Small intestine (tissue), 7 donors: ENCODE measurements around the gene IL17A. TPM values are rescaled to one million over a fixed set of nuclear protein-coding genes. Genes with fewer than 3 reads are reported as not detected.

Source experiments
- DNase-seq, 2 donors: peaks; one replicate each; pipeline versions ENCODE4 v3.0.0 to v3.0.0-alpha.2; 2013
- FAIRE-seq: peaks from 2 replicates; lab custom pipeline; 2012; peaks lifted over from hg19 to GRCh38; lab: Jason Lieb, UNC
- H3K27ac ChIP-seq, 3 donors: one replicate each; pipeline ENCODE4 v1.5.1; 2013; ENCODE audit warnings: low read length in 2 of 3, mild to moderate bottlenecking in 2 of 3, control low read depth in 1 of 3, inconsistent platforms in 1 of 3, low read depth in 1 of 3, moderate library complexity in 1 of 3
- H3K27me3 ChIP-seq, 3 donors: one replicate each; pipeline ENCODE4 v1.6.1; 2013; ENCODE audit warnings: low read length in 3 of 3, inconsistent platforms in 1 of 3; ENCODE audit not compliant: control insufficient read depth in 3 of 3, insufficient read depth in 3 of 3
- H3K36me3 ChIP-seq, 3 donors: one replicate each; pipeline ENCODE4 v1.6.1; 2013; ENCODE audit warnings: low read length in 3 of 3, inconsistent platforms in 1 of 3, low read depth in 1 of 3, mild to moderate bottlenecking in 1 of 3, moderate library complexity in 1 of 3; ENCODE audit not compliant: control insufficient read depth in 3 of 3, insufficient read depth in 2 of 3
- H3K4me1 ChIP-seq, 3 donors: one replicate each; pipeline ENCODE4 v1.6.1; 2013; ENCODE audit warnings: low read length in 2 of 3, inconsistent platforms in 1 of 3, low read depth in 1 of 3, mild to moderate bottlenecking in 1 of 3, moderate library complexity in 1 of 3; ENCODE audit not compliant: control insufficient read depth in 3 of 3, insufficient read depth in 2 of 3
- H3K4me3 ChIP-seq, 3 donors: one replicate each; pipeline ENCODE4 v1.5.1; 2013; ENCODE audit warnings: low read length in 3 of 3, control low read depth in 1 of 3, inconsistent platforms in 1 of 3, low read depth in 1 of 3, mild to moderate bottlenecking in 1 of 3, moderate library complexity in 1 of 3
- H3K9me3 ChIP-seq, 2 donors: one replicate each; pipeline ENCODE4 v1.6.1; 2013; ENCODE audit warnings: low read depth in 1 of 2, low read length in 1 of 2; ENCODE audit not compliant: control insufficient read depth in 2 of 2, insufficient read depth in 1 of 2
- WGBS, 3 donors: extraction: QIAGEN DNeasy Blood & Tissue Kit; methylation state at CpG; one replicate each; pipeline ENCODE4 v1.1.7; 2013; 5-methylcytosine and 5-hydroxymethylcytosine counted together
- polyA plus RNA-seq, 4 donors: library from polyadenylated mRNA; stranded (reverse) in 3 of 4; unstranded in 1 of 4; fragments of 200-250 nt in 3 of 4; fragments of 120-200 nt in 1 of 4; gene quantifications; one replicate each; pipeline versions ENCODE4 v1.2.1 to v1.2.3, GENCODE V29; 2013
- donor health status: healthy with polysubstance abuse.
- donor health status: control.
- donor health status: control.
- donor health status: Bipolar disorder and iron deficiency.
- donor health status: healthy.

Gene IL17A
- polyA plus RNA-seq, 4 donors = 0.03 to 0.19 TPM; not detected in 2

- FAIRE-seq (no peak), DNase-seq (no peak)
- 58 to 68% (median 65%) methylated on average over 4 of the region's 4 CpGs for WGBS, 3 donors
- Histone ChIP-seq H3K27me3 (peaks cover 0 to 2% (median 0%) of the 10 kb centered on the region in 3 donors), H3K4me3 (no peak overlapping the region), H3K9me3 (no peaks in the 10 kb centered on the region), H3K36me3 (no peaks in the 10 kb centered on the region), H3K27ac (no peak overlapping the region), H3K4me1 (peaks cover 0 to 5% (median 0%) of the 10 kb centered on the region in 3 donors)
These were observed 46.8 kb downstream of the IL17A start for GRCh38 chr6:52233005-52233404.

DNA sequence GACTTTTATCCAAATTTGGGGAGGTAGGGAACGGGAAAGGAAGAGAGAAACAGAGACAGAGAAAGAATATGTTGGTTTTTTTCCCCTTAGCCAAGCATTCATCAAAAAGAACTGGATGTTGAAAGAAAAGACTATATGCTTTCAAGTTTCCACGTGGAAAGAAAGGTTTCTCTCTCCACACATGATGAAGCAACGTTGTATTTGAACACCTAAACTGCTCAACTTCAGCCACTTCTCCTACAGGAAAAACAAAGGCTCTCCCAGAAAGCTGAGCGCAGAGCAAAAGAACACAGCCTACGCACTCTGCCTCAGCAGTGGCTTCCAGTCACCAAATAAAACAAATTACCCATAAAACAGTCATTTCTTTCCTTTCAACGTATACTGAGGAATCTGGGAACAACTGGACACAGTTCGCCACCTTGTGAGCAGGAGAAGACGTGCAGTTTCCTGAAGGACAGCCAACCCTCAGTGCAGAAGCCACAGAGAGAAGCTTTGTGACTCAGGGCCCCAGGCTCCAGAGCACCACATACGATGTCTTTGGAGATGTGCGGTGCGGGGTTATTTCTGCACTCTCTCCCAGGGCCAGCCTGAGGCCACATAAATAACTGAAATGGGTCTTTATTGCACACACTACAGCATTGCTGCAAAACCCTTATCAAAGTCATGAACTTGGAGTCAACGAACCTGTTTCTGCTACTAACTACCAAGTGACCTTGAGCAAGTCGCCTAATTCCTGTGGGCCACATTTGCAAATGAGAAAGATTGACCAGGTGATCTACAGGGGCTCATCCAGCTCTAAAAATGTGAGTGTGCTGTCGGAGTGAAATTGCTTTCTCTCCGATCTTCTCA is 48.0 kb downstream of the IL17A start:
- no peaks in the 10 kb centered on the region for H3K9me3 ChIP-seq
- FAIRE-seq = no peak
- peaks cover 0 to 5% (median 0%) of the 10 kb centered on the region in 3 donors for H3K4me1 ChIP-seq
- 29 to 44% (median 30%) methylated on average over 15 of the region's 15 CpGs for WGBS, 3 donors
- H3K27me3 ChIP-seq = peaks cover 0 to 2% (median 0%) of the 10 kb centered on the region in 3 donors
- H3K36me3 ChIP-seq = no peaks in the 10 kb centered on the region
- DNase-seq = peak; percentile 51 to 76
- no peak overlapping the region for H3K4me3 ChIP-seq
- H3K27ac ChIP-seq = no peak overlapping the region

Other genes starting within 250 kb of the IL17A start
- 1 to 10 TPM in 1 of 4 donors, under 1 TPM in 1, not detected in 2; under 0.01 to 1.3 TPM for gene PKHD1, start 98.8 kb upstream of the IL17A start, polyA plus RNA-seq
- 1 to 10 TPM in 1 of 4 donors, not detected in 3; 1.2 TPM for gene IL17F, start 58.1 kb downstream of the IL17A start, polyA plus RNA-seq
- gene MCM3, start 98.4 kb downstream of the IL17A start, polyA plus RNA-seq = 10 to 100 TPM in 3 of 4 donors, 1 to 10 TPM in 1; 9.4 to 58.0 (median 29.0) TPM
- gene PAQR8, start 175.8 kb downstream of the IL17A start, polyA plus RNA-seq = 10 to 100 TPM; 14.1 to 78.4 (median 28.6) TPM
- 10 to 100 TPM; 10.4 to 23.8 (median 19.7) TPM for gene EFHC1, start 234.0 kb downstream of the IL17A start, polyA plus RNA-seq